Endothelial cell of umbilical vein (primary cell): Measurements from ENCODE around the gene LMO7.

Experiments
- CTCF ChIP-seq, 2 donors: IDR thresholded peaks; 1 replicate in 1 of 2; 2 replicates in 1 of 2; pipeline ENCODE4 v1.5.1; 2011; ENCODE audit warnings: low read length in 2 of 2, mild to moderate bottlenecking in 2 of 2, moderate library complexity in 2 of 2, control low read depth in 1 of 2, inconsistent platforms in 1 of 2, low read depth in 1 of 2; ENCODE audit not compliant: insufficient read depth in 1 of 2; ENCODE audit errors: extremely low read depth in 1 of 2
- EZH2 ChIP-seq: IDR thresholded peaks from 2 replicates; pipeline ENCODE4 v1.6.1; 2012; ENCODE audit warnings: borderline replicate concordance, low read depth, mild to moderate bottlenecking, moderate library complexity, low read length, inconsistent platforms; ENCODE audit not compliant: severe bottlenecking
- GATA2 ChIP-seq: IDR thresholded peaks from 2 replicates; pipeline ENCODE4 v1.7.0; 2011; ENCODE audit warnings: low read depth, mild to moderate bottlenecking, moderate library complexity, mixed read lengths, low read length; ENCODE audit not compliant: insufficient read length, insufficient read depth
- JUN ChIP-seq: IDR thresholded peaks from 2 replicates; pipeline ENCODE4 v1.6.1; 2011; ENCODE audit warnings: borderline replicate concordance, low read depth; ENCODE audit not compliant: insufficient read length, insufficient read depth
- MYC ChIP-seq: IDR thresholded peaks from one replicate; pipeline ENCODE4 v1.6.1; 2011; ENCODE audit warnings: mild to moderate bottlenecking, low read depth, low read length
- POLR2A ChIP-seq: IDR thresholded peaks from 2 replicates; pipeline ENCODE4 v1.6.1; 2012; ENCODE audit warnings: low read depth, mild to moderate bottlenecking, control low read depth, low read length
- POLR2AphosphoS5 ChIP-seq: IDR thresholded peaks from 2 replicates; pipeline ENCODE4 v1.6.1; 2012; ENCODE audit warnings: low read depth, mild to moderate bottlenecking, control low read depth, low read length, moderate library complexity; ENCODE audit not compliant: insufficient read depth
- TF ChIP-seq, protein P1 (sequence below): IDR thresholded peaks from 2 replicates; pipeline ENCODE4 v1.6.1; 2011; ENCODE audit not compliant: insufficient read depth, insufficient read length

- no peak for TF ChIP-seq GATA2
- TF ChIP-seq CTCF (IDR thresholded peaks at IDR 0.05; ENCODE audit: extremely low read depth in 1 of 2, insufficient read depth in 1 of 2, low read depth in 1 of 2, low read length in 2 of 2), result no peak
- TF ChIP-seq POLR2A, result no peak
- no peak for TF ChIP-seq POLR2AphosphoS5
- no peak for TF ChIP-seq EZH2
- TF ChIP-seq JUN, result no peak
- no peak for TF ChIP-seq MYC
- TF ChIP-seq, protein P1, sequence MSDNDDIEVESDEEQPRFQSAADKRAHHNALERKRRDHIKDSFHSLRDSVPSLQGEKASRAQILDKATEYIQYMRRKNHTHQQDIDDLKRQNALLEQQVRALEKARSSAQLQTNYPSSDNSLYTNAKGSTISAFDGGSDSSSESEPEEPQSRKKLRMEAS, result no peak
These were observed 23.8 kb upstream of the LMO7 start for GRCh38 chr13:75612354-75612753.
